Right lobe of liver (tissue), 4 donors: Measurements from ENCODE around the gene IMPDH1.

ENCODE experiments used
- CTCF ChIP-seq, 4 donors: fragments of 200-600 bp in 3 of 4; fragments of 450-650 bp in 1 of 4; IDR thresholded peaks; one replicate each; pipeline versions ENCODE4 v1.5.1 to v1.8.0; 2016 to 2022; ENCODE audit warnings: antibody characterized with exemption in 4 of 4, mild to moderate bottlenecking in 2 of 4
- POLR2A ChIP-seq: fragments of 450-650 bp; IDR thresholded peaks from one replicate; pipeline ENCODE4 v1.6.1; 2017; ENCODE audit warnings: antibody characterized with exemption, mild to moderate bottlenecking
- donor health status: DM: no; HTN: no; CAD: no.
- donor health status: DM: no; HTN: no; CAD: no.
- donor health status: DM: no; HTN: yes; CAD: no.

GRCh38 chr7:128402356-128402755, 7.4 kb downstream of the IMPDH1 start:
- TF ChIP-seq CTCF (IDR thresholded peaks at IDR 0.05) (no peak), POLR2A (no peak)
